Ovary (tissue), 3 donors: ENCODE measurements around the gene ABCC1.

Experiments used
- POLR2A ChIP-seq: fragments of 450-650 bp; IDR thresholded peaks from one replicate; pipeline ENCODE4 v1.6.1; 2017; ENCODE audit warnings: antibody characterized with exemption, mild to moderate bottlenecking, moderate library complexity
- TF ChIP-seq, protein P1 (sequence below), 3 donors: fragments of 450-650 bp in 2 of 3; fragments of 200-600 bp in 1 of 3; IDR thresholded peaks; one replicate each; pipeline versions ENCODE4 v1.5.1 to v1.8.0; 2016 to 2022; ENCODE audit warnings: antibody characterized with exemption in 3 of 3, mild to moderate bottlenecking in 1 of 3
- donor health status: DM: no; HTN: no; CAD: no.

DNA sequence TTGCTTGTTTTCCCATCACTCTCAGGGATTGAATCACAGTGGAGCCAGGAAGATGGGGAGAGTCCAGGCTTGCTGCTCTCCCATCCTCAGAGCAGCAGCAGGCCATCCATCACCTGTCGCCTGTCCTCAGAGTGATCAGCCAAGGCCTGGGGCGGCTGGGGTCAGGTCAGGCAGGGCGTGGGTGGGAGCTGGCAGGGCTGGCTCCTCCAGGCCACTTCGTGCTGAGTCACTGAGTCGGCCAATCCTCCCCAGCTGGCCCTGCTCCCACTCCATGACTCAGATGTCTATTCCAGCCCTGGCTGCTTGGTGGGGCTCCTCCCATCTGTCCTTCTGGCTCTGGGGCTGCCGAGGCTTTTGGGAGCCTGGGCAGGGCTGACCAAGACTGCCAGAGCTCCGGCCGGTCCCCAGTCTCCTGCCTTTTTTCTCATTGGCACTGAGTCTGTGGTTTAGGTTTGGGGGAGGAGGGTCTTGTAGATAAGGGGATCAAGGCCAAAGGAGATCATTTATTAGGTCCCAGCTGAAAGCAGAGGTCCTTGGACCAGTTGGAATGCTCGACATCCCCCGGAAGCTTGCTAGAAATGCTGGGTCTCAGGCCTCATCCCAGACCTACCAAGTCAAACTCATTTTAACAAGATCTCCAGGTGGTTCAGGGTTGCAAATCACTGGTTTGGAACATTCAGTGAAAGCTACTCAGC lies 72.7 kb downstream of the ABCC1 start:
- TF ChIP-seq, protein P1, sequence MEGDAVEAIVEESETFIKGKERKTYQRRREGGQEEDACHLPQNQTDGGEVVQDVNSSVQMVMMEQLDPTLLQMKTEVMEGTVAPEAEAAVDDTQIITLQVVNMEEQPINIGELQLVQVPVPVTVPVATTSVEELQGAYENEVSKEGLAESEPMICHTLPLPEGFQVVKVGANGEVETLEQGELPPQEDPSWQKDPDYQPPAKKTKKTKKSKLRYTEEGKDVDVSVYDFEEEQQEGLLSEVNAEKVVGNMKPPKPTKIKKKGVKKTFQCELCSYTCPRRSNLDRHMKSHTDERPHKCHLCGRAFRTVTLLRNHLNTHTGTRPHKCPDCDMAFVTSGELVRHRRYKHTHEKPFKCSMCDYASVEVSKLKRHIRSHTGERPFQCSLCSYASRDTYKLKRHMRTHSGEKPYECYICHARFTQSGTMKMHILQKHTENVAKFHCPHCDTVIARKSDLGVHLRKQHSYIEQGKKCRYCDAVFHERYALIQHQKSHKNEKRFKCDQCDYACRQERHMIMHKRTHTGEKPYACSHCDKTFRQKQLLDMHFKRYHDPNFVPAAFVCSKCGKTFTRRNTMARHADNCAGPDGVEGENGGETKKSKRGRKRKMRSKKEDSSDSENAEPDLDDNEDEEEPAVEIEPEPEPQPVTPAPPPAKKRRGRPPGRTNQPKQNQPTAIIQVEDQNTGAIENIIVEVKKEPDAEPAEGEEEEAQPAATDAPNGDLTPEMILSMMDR (IDR thresholded peaks at IDR 0.05), result no peak
- TF ChIP-seq POLR2A, result no peak
